Dendritic cell treated with granulocyte-macrophage colony-stimulating factor and Interleukin-4, amounts not matched to agents 40 ng/mL and 50 ng/mL, for 4 days (primary cell): ENCODE results near the gene TOMM40L.
"Not testable (repeated sequence)": the region's sequence is repeated elsewhere in the genome, so short reads cannot be mapped to it uniquely, and the experiment has no call there.

Experiments
- H3K27ac Mint-ChIP-seq: one replicate; pipeline ENCODE4 v1.8.0; 2022; ENCODE audit warnings: mild to moderate bottlenecking, mixed read lengths
- H3K27me3 Mint-ChIP-seq: one replicate; pipeline ENCODE4 v1.8.0; 2022; ENCODE audit warnings: mild to moderate bottlenecking, mixed read lengths
- H3K36me3 Mint-ChIP-seq: one replicate; pipeline ENCODE4 v1.8.0; 2022; ENCODE audit warnings: low read depth, mixed read lengths
- H3K4me1 Mint-ChIP-seq: one replicate; pipeline ENCODE4 v1.8.0; 2022; ENCODE audit warnings: low read depth, mixed read lengths
- H3K4me3 Mint-ChIP-seq: one replicate; pipeline ENCODE4 v1.8.0; 2022; ENCODE audit warnings: mild to moderate bottlenecking, moderate library complexity, mixed read lengths
- H3K9me3 Mint-ChIP-seq: one replicate; pipeline ENCODE4 v1.8.0; 2022; ENCODE audit warnings: mixed read lengths
- intact Hi-C: fragments of 100-400 bp; cut with micrococcal nuclease; formaldehyde crosslinking; loops from one replicate; pipeline ENCODE4 v1.15.0; 2022

The TOMM40L gene

GRCh38 chr1:161235957-161236775, 10.3 kb downstream of the TOMM40L start:
- intact Hi-C loops = no loop called here
- H3K9me3 Mint-ChIP-seq = no peaks in the 10 kb centered on the region
- no peak overlapping the region for H3K4me3 Mint-ChIP-seq
- H3K27ac Mint-ChIP-seq = no peak overlapping the region
- peaks cover 1% of the 10 kb centered on the region for H3K36me3 Mint-ChIP-seq
- H3K4me1 Mint-ChIP-seq = no peaks in the 10 kb centered on the region
- H3K27me3 Mint-ChIP-seq = peaks cover 10% of the 10 kb centered on the region

- Mint-ChIP-seq H3K9me3 (no peaks in the 10 kb centered on the region), H3K27ac (no peak within 1 kb of the TSS), H3K27me3 (peaks cover 10% of the 10 kb centered on the region), H3K36me3 (no peaks in the 10 kb centered on the region), H3K4me1 (peaks cover 9% of the 10 kb centered on the region), H3K4me3 (no peak within 1 kb of the TSS)
- intact Hi-C loops = no loop called here
Observed at GRCh38 chr1:161238039-161238473, 12.2 kb downstream of the TOMM40L start, which contains the start of gene NR1I3. Gene NR1I3, minus strand, starts transcription at chr1:161238203. Its CDS starts 1,638 bp downstream, at chr1:161236565.

- Mint-ChIP-seq H3K36me3 (no peaks in the 10 kb centered on the region), H3K27ac (no peak overlapping the region), H3K4me1 (peaks cover 9% of the 10 kb centered on the region), H3K27me3 (peaks cover 5% of the 10 kb centered on the region), H3K9me3 (no peaks in the 10 kb centered on the region), H3K4me3 (no peak overlapping the region)
- intact Hi-C loops = no loop called here
Observed at GRCh38 chr1:161241682-161242081, 15.8 kb downstream of the TOMM40L start.

GRCh38 chr1:161242313-161242712, 16.5 kb downstream of the TOMM40L start:
- intact Hi-C loops = no loop called here
- H3K4me3 Mint-ChIP-seq = no peak overlapping the region
- H3K27me3 Mint-ChIP-seq = peaks cover 2% of the 10 kb centered on the region
- no peaks in the 10 kb centered on the region for H3K9me3 Mint-ChIP-seq
- no peaks in the 10 kb centered on the region for H3K36me3 Mint-ChIP-seq
- no peak overlapping the region for H3K27ac Mint-ChIP-seq
- H3K4me1 Mint-ChIP-seq = peaks cover 9% of the 10 kb centered on the region

GRCh38 chr1:161244888-161245287, 19.0 kb downstream of the TOMM40L start:
- peaks cover 2% of the 10 kb centered on the region for H3K9me3 Mint-ChIP-seq
- H3K27ac Mint-ChIP-seq = no peak overlapping the region
- intact Hi-C loops = no loop called here
- H3K36me3 Mint-ChIP-seq = no peaks in the 10 kb centered on the region
- H3K4me3 Mint-ChIP-seq = no peak overlapping the region
- H3K4me1 Mint-ChIP-seq = peaks cover 9% of the 10 kb centered on the region
- peaks cover 2% of the 10 kb centered on the region for H3K27me3 Mint-ChIP-seq

GRCh38 chr1:161250100-161250499, 24.2 kb downstream of the TOMM40L start:
- H3K4me1 Mint-ChIP-seq, H3K9me3 Mint-ChIP-seq, H3K27me3 Mint-ChIP-seq, intact Hi-C loops, H3K4me3 Mint-ChIP-seq, H3K36me3 Mint-ChIP-seq, H3K27ac Mint-ChIP-seq: not testable (repeated sequence)

- intact Hi-C loops = no loop called here
- Mint-ChIP-seq H3K4me3 (no peak overlapping the region), H3K9me3 (peaks cover 7% of the 10 kb centered on the region), H3K4me1 (no peaks in the 10 kb centered on the region), H3K36me3 (no peaks in the 10 kb centered on the region), H3K27me3 (peaks cover 7% of the 10 kb centered on the region), H3K27ac (no peak overlapping the region)
Observed at GRCh38 chr1:161250829-161251228, 25.0 kb downstream of the TOMM40L start.

GRCh38 chr1:161251579-161251978, 25.7 kb downstream of the TOMM40L start:
- Mint-ChIP-seq H3K36me3 (no peaks in the 10 kb centered on the region), H3K27ac (no peak overlapping the region), H3K27me3 (peaks cover 7% of the 10 kb centered on the region), H3K4me1 (no peaks in the 10 kb centered on the region), H3K4me3 (no peak overlapping the region), H3K9me3 (peaks cover 10% of the 10 kb centered on the region)
- intact Hi-C loops = no loop called here

- H3K27ac Mint-ChIP-seq, H3K4me3 Mint-ChIP-seq, intact Hi-C loops, H3K36me3 Mint-ChIP-seq: not testable (repeated sequence)
- peaks cover 21% of the 10 kb centered on the region for H3K9me3 Mint-ChIP-seq
- peaks cover 13% of the 10 kb centered on the region for H3K4me1 Mint-ChIP-seq
- peaks cover 41% of the 10 kb centered on the region for H3K27me3 Mint-ChIP-seq
Observed at GRCh38 chr1:161255302-161255701, 29.4 kb downstream of the TOMM40L start.

- H3K4me1 Mint-ChIP-seq = peaks cover 13% of the 10 kb centered on the region
- H3K27ac Mint-ChIP-seq, H3K4me3 Mint-ChIP-seq, intact Hi-C loops, H3K36me3 Mint-ChIP-seq: not testable (repeated sequence)
- peaks cover 21% of the 10 kb centered on the region for H3K9me3 Mint-ChIP-seq
- H3K27me3 Mint-ChIP-seq = peaks cover 47% of the 10 kb centered on the region
Observed at GRCh38 chr1:161255955-161256520, 30.2 kb downstream of the TOMM40L start.

- H3K4me3 Mint-ChIP-seq, H3K36me3 Mint-ChIP-seq, H3K27ac Mint-ChIP-seq, intact Hi-C loops: not testable (repeated sequence)
- H3K9me3 Mint-ChIP-seq = peaks cover 21% of the 10 kb centered on the region
- H3K27me3 Mint-ChIP-seq = peaks cover 57% of the 10 kb centered on the region
- peaks cover 13% of the 10 kb centered on the region for H3K4me1 Mint-ChIP-seq
Observed at GRCh38 chr1:161257109-161257508, 31.2 kb downstream of the TOMM40L start.

- intact Hi-C loops = no loop called here
- Mint-ChIP-seq H3K4me3 (peak within 1 kb of the TSS; percentile 52), H3K27ac (no peak within 1 kb of the TSS), H3K9me3 (peaks cover 21% of the 10 kb centered on the region), H3K4me1 (peaks cover 13% of the 10 kb centered on the region), H3K27me3 (peaks cover 56% of the 10 kb centered on the region), H3K36me3 (no peaks in the 10 kb centered on the region)
Observed at GRCh38 chr1:161258439-161259344, 32.8 kb downstream of the TOMM40L start, which contains the start of gene PCP4L1. Gene PCP4L1, plus strand, starts transcription at chr1:161258745. Its CDS starts 230 bp downstream, at chr1:161258975.

- Mint-ChIP-seq H3K27me3 (peaks cover 58% of the 10 kb centered on the region), H3K4me1 (peaks cover 13% of the 10 kb centered on the region), H3K36me3 (no peaks in the 10 kb centered on the region), H3K27ac (no peak overlapping the region), H3K9me3 (peaks cover 21% of the 10 kb centered on the region), H3K4me3 (no peak overlapping the region)
- intact Hi-C loops = no loop called here
Observed at GRCh38 chr1:161259345-161259702, 33.5 kb downstream of the TOMM40L start.

- intact Hi-C loops = no loop called here
- Mint-ChIP-seq H3K27me3 (peaks cover 59% of the 10 kb centered on the region), H3K9me3 (peaks cover 21% of the 10 kb centered on the region), H3K4me3 (no peak overlapping the region), H3K36me3 (no peaks in the 10 kb centered on the region), H3K4me1 (peaks cover 13% of the 10 kb centered on the region), H3K27ac (no peak overlapping the region)
Observed at GRCh38 chr1:161259765-161260164, 33.9 kb downstream of the TOMM40L start.
